ENCODE measurements around the gene B4GALT1.

The B4GALT1 gene

DNA sequence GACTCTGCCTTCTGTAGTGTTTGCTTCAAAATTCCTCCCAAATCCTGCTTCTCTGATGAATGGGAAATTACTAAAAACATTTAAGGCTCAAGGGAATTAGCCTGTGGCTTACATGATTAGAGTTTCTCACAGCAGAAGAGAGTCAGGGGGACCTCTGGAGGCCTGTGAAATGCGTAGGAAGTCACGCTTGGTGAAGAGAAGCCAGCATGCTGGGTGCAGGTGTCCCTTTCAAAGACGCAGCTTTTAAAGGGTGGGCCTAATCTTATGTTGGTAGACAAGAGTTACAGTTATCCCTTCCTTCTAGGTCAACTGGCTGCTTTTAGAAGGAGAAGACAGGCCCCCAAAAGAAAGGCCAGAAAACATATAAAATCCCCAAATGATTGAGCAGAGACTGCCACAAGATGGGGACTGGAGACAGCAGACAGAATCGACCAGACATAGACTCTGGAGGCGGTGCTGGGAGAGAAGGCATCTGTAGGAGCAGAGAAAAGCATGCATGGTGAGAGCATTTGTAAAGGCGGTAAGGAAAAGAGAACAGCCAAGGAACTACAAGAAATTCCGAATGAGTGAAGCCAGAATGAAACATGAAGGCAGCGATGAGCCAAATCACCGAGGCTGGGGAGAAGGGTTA is 42.3 kb downstream of the B4GALT1 start:
- DNase-seq (ENCODE audit: low read depth, low spot score), result no peak

DNA sequence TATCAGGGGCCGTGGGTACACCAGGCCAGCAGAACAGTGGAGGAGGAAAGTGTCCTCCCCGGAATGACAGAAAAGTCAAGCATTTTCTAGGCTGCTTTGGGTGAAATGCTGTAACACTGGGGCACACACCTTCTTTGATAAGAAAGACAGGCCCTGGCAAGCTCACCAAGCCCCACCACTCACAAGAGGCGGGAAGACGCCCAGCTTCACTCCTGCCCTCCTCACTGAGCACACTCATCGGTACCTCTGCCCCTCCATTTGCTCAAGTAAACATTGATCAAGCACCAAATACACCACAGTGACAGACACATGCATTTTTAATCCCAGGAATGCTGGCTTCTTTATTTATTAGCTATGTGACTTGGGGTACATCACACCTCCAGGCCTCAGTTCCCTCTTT is 43.1 kb downstream of the B4GALT1 start:
- no peak for DNase-seq (ENCODE audit: low read depth, low spot score)

GRCh38 chr9:33123407-33124031 is 43.6 kb downstream of the B4GALT1 start:
- no peak for DNase-seq (ENCODE audit: low read depth, low spot score)

GRCh38 chr9:33120620-33121019 is 46.5 kb downstream of the B4GALT1 start:
- no peak for DNase-seq (ENCODE audit: low read depth, low spot score)

DNA sequence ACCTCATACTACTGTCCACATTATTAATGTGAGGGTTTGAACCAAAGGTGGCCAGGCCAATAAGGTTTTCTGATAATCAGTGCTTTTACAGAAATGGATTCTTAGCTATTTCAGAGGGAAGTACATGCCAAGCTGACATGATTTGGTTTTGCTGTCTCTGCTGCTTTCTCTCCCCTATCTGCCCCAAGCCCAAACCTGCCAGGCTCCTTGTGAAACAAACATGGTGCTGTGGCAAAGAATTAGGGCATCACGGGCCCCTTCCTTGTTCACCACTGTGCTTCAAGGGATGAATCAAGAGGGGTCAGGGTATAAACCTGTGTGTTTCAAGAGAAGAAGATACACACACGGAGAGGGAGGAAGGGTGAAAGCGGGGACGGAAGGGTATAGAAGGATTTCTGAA is 49.3 kb downstream of the B4GALT1 start:
- DNase-seq (ENCODE audit: low read depth, low spot score), result no peak

- DNase-seq (ENCODE audit: low read depth, low spot score), result no peak
These were observed 49.8 kb downstream of the B4GALT1 start for GRCh38 chr9:33117306-33117705.

- DNase-seq (ENCODE audit: low read depth, low spot score), result no peak
These were observed 50.3 kb downstream of the B4GALT1 start for GRCh38 chr9:33116860-33117259.

GRCh38 chr9:33114746-33115145 is 52.4 kb downstream of the B4GALT1 start:
- no peak for DNase-seq (ENCODE audit: low read depth, low spot score)

DNA sequence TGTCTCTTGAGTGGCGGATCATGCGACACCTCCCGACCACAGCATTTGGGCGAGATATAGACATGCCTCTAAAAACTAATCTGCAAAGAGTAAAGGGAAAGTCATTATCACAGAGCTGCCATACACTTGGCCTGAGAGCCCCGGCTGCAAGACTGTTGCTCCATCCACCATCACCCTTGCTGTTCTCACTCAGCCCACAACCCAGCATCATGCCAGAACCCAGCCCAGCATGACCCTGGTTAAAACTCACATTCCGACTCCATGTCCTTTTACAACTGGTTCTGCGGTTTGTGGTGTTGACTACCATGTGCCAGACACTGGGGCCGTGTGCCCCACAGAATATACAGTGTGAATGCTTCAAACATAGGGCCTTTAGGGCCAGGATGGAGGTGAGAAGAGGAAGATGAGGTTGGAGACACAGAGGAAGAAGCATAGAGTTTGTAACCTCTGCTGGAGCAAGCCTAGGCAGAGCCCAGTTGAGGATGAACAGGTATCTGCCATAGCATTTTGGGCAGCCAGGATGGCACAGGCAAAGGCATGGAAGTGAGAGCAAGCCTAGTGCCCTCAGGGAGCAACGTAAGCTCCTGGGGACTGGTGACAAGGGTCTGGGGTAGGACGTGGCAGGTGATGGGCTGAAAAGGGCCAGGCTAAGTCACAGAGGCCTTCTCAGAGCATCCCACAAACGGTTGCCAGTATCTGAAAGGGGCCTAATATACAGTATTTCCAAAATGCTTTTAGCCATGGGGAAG is 53.2 kb downstream of the B4GALT1 start:
- DNase-seq (ENCODE audit: low read depth, low spot score), result no peak

DNA sequence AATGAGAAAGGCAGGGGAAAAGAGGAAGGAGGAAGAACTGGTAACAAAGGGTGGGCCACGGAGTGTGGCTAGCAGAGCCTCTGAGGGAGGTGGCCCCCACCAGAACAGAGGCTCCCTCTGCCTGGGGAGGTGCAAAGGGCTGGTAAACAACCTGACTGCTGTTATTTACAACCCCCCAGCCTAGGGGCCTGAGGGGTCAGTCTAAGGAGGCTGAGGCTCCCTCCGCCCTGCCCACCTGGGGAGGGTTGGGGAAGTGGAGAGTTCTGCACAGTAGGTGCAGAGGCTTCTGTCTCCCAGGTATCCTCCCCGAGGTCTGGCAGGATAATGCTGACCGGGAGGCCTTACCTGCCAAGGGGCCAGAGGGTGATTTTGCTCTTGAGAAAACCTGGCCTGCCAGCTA is 55.0 kb downstream of the B4GALT1 start:
- DNase-seq (ENCODE audit: low read depth, low spot score), result no peak

GRCh38 chr9:33111631-33112030 is 55.5 kb downstream of the B4GALT1 start:
- no peak for DNase-seq (ENCODE audit: low read depth, low spot score)

DNA sequence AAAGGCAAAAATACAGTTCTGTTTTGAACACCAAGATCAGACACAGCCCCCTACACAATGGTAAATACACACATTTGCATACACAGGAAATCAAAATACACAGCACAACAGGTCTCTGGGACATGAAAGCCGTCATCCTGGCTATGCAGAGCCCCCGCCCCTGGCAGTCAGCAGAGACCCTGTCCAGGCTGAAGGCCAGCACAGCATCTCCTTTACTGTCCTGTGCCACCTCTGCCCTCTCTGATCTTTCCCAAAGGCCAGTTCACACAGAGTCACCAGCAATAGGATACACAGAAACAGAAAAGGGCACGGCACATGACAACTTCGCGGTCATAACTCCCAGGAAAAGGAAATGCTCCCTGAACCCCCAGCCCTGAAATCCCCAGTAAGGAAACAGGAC is 56.5 kb downstream of the B4GALT1 start:
- DNase-seq (ENCODE audit: low read depth, low spot score), result no peak

DNA sequence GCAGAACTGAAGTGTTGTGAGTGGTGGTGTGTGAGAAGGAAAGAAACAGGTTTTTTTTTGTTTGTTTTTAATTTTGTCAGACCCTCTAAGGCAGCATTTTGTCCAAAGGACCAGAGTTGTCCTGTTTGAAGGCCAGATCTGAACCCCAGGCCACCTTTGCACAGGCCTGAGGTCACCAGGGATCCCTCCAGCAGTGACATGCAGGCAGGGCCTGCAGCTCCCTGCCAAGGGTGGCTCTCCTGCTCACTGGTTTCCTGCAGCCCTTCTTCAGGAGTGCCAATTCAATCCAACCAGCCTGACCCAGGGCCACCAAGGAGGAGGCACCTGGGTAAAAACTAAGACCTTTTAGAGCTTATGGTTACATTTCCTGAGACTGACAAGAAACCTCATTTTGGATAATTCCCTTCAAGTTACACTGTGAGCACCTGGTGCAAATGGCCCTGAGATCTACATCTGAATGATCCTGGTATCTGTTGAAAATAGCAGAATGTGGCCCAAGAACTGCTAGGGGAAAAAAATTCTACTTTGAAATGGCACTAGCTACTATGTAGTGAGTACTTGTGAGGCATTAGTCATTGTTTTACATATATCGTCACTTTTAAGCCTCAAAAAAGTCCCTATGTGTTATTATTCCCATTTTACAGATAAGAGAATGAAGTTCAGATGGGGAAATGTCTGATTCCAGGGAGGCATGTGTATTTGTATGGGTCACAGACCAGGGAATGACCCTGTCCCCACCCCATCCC is 57.1 kb downstream of the B4GALT1 start:
- no peak for DNase-seq (ENCODE audit: low read depth, low spot score)

GRCh38 chr9:33109097-33109496 is 58.0 kb downstream of the B4GALT1 start:
- DNase-seq (ENCODE audit: low read depth, low spot score), result no peak

GRCh38 chr9:33108472-33108871 is 58.7 kb downstream of the B4GALT1 start:
- no peak for DNase-seq (ENCODE audit: low read depth, low spot score)

GRCh38 chr9:33107762-33108161 is 59.4 kb downstream of the B4GALT1 start:
- DNase-seq (ENCODE audit: low read depth, low spot score), result no peak

GRCh38 chr9:33106827-33107621 is 60.1 kb downstream of the B4GALT1 start:
- DNase-seq (ENCODE audit: low read depth, low spot score), result no peak

GRCh38 chr9:33106372-33106771 is 60.8 kb downstream of the B4GALT1 start:
- DNase-seq (ENCODE audit: low read depth, low spot score), result no peak

GRCh38 chr9:33105959-33106358 is 61.2 kb downstream of the B4GALT1 start:
- no peak for DNase-seq (ENCODE audit: low read depth, low spot score)

DNA sequence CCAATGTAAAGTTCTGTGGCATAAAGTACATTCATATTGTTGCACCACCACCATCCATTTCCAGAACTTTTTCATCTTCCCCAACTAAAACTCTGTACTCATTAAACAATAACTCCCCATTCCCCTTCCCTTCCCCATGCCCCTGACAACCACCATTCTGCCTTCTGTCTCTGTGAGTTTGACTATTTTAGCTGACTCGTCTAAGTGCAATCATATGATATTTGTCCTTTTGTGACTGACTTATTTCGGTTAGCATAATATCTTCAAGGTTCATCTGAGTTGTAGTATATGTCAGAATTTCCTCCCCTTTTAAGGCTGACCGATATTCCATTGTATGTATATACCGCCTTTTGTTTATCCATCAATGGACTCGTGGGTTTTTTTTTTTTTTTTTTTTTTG is 61.6 kb downstream of the B4GALT1 start:
- no peak for DNase-seq (ENCODE audit: low read depth, low spot score)

GRCh38 chr9:33104401-33104800 is 62.7 kb downstream of the B4GALT1 start:
- no peak for DNase-seq (ENCODE audit: low read depth, low spot score)
